ENCODE results near the gene COG1. TPM values are rescaled to one million over a fixed set of nuclear protein-coding genes. Genes with fewer than 3 reads are reported as not detected.

COG1 gene
- total and polyA plus RNA-seq, 8 donors = 11.6 to 68.9 (median 17.9) TPM

- H3K27me3 ChIP-seq = peaks cover under 1 to 48% (median 38%) of the 10 kb centered on the region in 3 donors
- H3K9me3 ChIP-seq = no peaks in the 10 kb centered on the region
- intact Hi-C loops (cut with DNase I; ENCODE audit: low total_unique reads) = loop anchor here (10.0 kb wide), 1 partner anchor 434 kb away; no protein-coding TSS in a partner anchor
- no peaks in the 10 kb centered on the region for H3K36me3 ChIP-seq
- H3K4me1 ChIP-seq = peaks cover 23 to 36% (median 33%) of the 10 kb centered on the region in 4 donors
- DNase-seq = no peak
- no peak for TF ChIP-seq POLR2AphosphoS5 (IDR thresholded peaks at IDR 0.05)
- TF ChIP-seq POLR2A (IDR thresholded peaks at IDR 0.05) = no peak
- TF ChIP-seq CTCF (IDR thresholded peaks at IDR 0.05) = no peak
- TF ChIP-seq EP300 (IDR thresholded peaks at IDR 0.05) = no peak
- H3K4me3 ChIP-seq = no peak overlapping the region
- 83 to 93% (median 88%) methylated on average over 6 of the region's 6 CpGs for WGBS, 5 donors
- H3K27ac ChIP-seq = peak overlapping the region in 1 of 5 donors; percentile 22
These were observed 24.2 kb upstream of the COG1 start for GRCh38 chr17:73168667-73169066.

DNA sequence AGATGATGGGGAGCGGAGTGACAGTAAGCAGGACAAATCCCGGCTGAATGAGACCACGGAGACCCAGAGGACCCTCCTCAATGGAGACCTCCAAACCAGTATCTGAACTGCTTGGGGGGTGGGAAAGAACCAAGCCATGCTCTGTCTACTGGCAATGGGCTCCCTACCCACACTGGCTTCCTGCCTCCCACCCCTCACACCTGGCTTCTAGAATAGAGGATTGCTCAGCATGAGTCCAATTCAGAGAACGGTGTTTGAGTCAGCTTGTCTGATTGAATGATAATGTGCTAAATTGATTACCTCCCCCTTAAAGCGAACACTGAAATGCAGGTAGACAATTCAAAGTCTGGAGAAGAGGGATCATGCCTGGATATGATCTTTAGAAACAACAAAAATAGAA lies 22.5 kb upstream of the COG1 start:
- no peaks in the 10 kb centered on the region for H3K36me3 ChIP-seq
- no peak overlapping the region for H3K4me3 ChIP-seq
- H3K4me1 ChIP-seq = peaks cover 11 to 20% (median 17%) of the 10 kb centered on the region in 4 donors
- 82 to 91% (median 90%) methylated on average over 5 of the region's 5 CpGs for WGBS, 5 donors
- no peaks in the 10 kb centered on the region for H3K9me3 ChIP-seq
- no peak overlapping the region for H3K27ac ChIP-seq
- DNase-seq = no peak
- H3K27me3 ChIP-seq = peaks cover 0 to 32% (median 22%) of the 10 kb centered on the region in 3 donors
- TF ChIP-seq EP300 (IDR thresholded peaks at IDR 0.05) (no peak), POLR2AphosphoS5 (IDR thresholded peaks at IDR 0.05) (no peak)
- intact Hi-C loops (cut with DNase I; ENCODE audit: low total_unique reads) = no loop called here

- H3K4me1 ChIP-seq = peaks cover 0 to under 1% (median 0%) of the 10 kb centered on the region in 4 donors
- H3K27me3 ChIP-seq = peaks cover 0 to 12% (median 2%) of the 10 kb centered on the region in 3 donors
- H3K36me3 ChIP-seq = no peaks in the 10 kb centered on the region
- 57 to 81% (median 68%) methylated on average over 3 of the region's 3 CpGs for WGBS, 5 donors
- TF ChIP-seq POLR2A (IDR thresholded peaks at IDR 0.05) (no peak), POLR2AphosphoS5 (IDR thresholded peaks at IDR 0.05) (no peak), EP300 (IDR thresholded peaks at IDR 0.05) (no peak)
- DNase-seq = no peak
- H3K4me3 ChIP-seq = no peak overlapping the region
- H3K27ac ChIP-seq = no peak overlapping the region
- intact Hi-C loops (cut with DNase I; ENCODE audit: low total_unique reads) = no loop called here
- H3K9me3 ChIP-seq = no peaks in the 10 kb centered on the region
These were observed 20.6 kb upstream of the COG1 start for GRCh38 chr17:73172252-73172651.

- H3K4me3 ChIP-seq = no peak overlapping the region
- H3K9me3 ChIP-seq = no peaks in the 10 kb centered on the region
- DNase-seq = no peak
- H3K27me3 ChIP-seq = peaks cover 0 to 5% (median 0%) of the 10 kb centered on the region in 3 donors
- TF ChIP-seq CTCF (IDR thresholded peaks at IDR 0.05) = no peak
- TF ChIP-seq POLR2A (IDR thresholded peaks at IDR 0.05) = no peak
- TF ChIP-seq POLR2AphosphoS5 (IDR thresholded peaks at IDR 0.05) = no peak
- TF ChIP-seq EP300 (IDR thresholded peaks at IDR 0.05) = no peak
- H3K4me1 ChIP-seq = no peaks in the 10 kb centered on the region
- no peak overlapping the region for H3K27ac ChIP-seq
- 66 to 74% (median 69%) methylated on average over 7 of the region's 7 CpGs for WGBS, 5 donors
- no peaks in the 10 kb centered on the region for H3K36me3 ChIP-seq
- intact Hi-C loops (cut with DNase I; ENCODE audit: low total_unique reads) = no loop called here
These were observed 18.7 kb upstream of the COG1 start for GRCh38 chr17:73174126-73174525.

GRCh38 chr17:73175962-73176565 lies 16.8 kb upstream of the COG1 start:
- DNase-seq = no peak
- intact Hi-C loops (cut with DNase I; ENCODE audit: low total_unique reads) = no loop called here
- Histone ChIP-seq H3K27me3 (no peaks in the 10 kb centered on the region), H3K27ac (no peak overlapping the region), H3K4me3 (no peak overlapping the region), H3K4me1 (no peaks in the 10 kb centered on the region), H3K36me3 (no peaks in the 10 kb centered on the region), H3K9me3 (no peaks in the 10 kb centered on the region)
- WGBS, 5 donors = 80 to 91% (median 85%) methylated on average over 10 of the region's 10 CpGs
- no peak for TF ChIP-seq EP300 (IDR thresholded peaks at IDR 0.05)
- no peak for TF ChIP-seq POLR2AphosphoS5 (IDR thresholded peaks at IDR 0.05)
- no peak for TF ChIP-seq CTCF (IDR thresholded peaks at IDR 0.05)
- no peak for TF ChIP-seq POLR2A (IDR thresholded peaks at IDR 0.05)
